Measurements from ENCODE around the gene DCP2. TPM values are rescaled to one million over a fixed set of nuclear protein-coding genes. Genes with fewer than 3 reads are reported as not detected.

DCP2 gene
- polyA plus RNA-seq, 1 donor from 2014 or later: 26.2 TPM

- Histone ChIP-seq H3K36me3 (ENCODE audit: insufficient read depth, low read length) (no peaks in the 10 kb centered on the region), H3K79me2 (replicated peaks; ENCODE audit: insufficient read depth, low read length) (peaks cover under 1% of the 10 kb centered on the region), H3K27me3 (ENCODE audit: insufficient read depth, low read depth, low read length) (no peaks in the 10 kb centered on the region), H3K27ac (ENCODE audit: low read length) (no peak overlapping the region), H3K4me2 (ENCODE audit: low read length) (no peak overlapping the region), H3K4me3 (ENCODE audit: low read length) (no peak overlapping the region), H4K20me1 (ENCODE audit: insufficient read depth) (no peaks in the 10 kb centered on the region), H2AFZ (ENCODE audit: low read depth, low read length) (no peak overlapping the region), H3K9ac (ENCODE audit: low read length) (no peak overlapping the region), H3K9me2 (ENCODE audit: insufficient read depth, low read length) (no peaks in the 10 kb centered on the region), H3K9me3 (ENCODE audit: low read length) (no peaks in the 10 kb centered on the region), H3F3A (ENCODE audit: insufficient read depth, low read length, poor library complexity, severe bottlenecking) (no peaks in the 10 kb centered on the region)
- no peak for TF ChIP-seq CTCF (IDR thresholded peaks at IDR 0.05; ENCODE audit: poor library complexity, severe bottlenecking)
These were observed 3.6 kb upstream of the DCP2 start for GRCh38 chr5:112973036-112973435.

- Histone ChIP-seq H3K9me3 (ENCODE audit: low read length) (no peaks in the 10 kb centered on the region), H3K9me2 (ENCODE audit: insufficient read depth, low read length) (no peaks in the 10 kb centered on the region), H3K4me3 (ENCODE audit: low read length) (no peak overlapping the region), H3K79me2 (replicated peaks; ENCODE audit: insufficient read depth, low read length) (peaks cover 9% of the 10 kb centered on the region), H3K27me3 (ENCODE audit: insufficient read depth, low read depth, low read length) (no peaks in the 10 kb centered on the region), H3K27ac (ENCODE audit: low read length) (no peak overlapping the region), H3K9ac (ENCODE audit: low read length) (no peak overlapping the region), H3K4me2 (ENCODE audit: low read length) (no peak overlapping the region), H3F3A (ENCODE audit: insufficient read depth, low read length, poor library complexity, severe bottlenecking) (no peaks in the 10 kb centered on the region), H2AFZ (ENCODE audit: low read depth, low read length) (no peak overlapping the region), H3K36me3 (ENCODE audit: insufficient read depth, low read length) (no peaks in the 10 kb centered on the region), H4K20me1 (ENCODE audit: insufficient read depth) (no peaks in the 10 kb centered on the region)
- TF ChIP-seq REST (IDR thresholded peaks at IDR 0.05; ENCODE audit: borderline replicate concordance): no peak
- no peak for TF ChIP-seq MXI1 (conservative IDR thresholded peaks at IDR 0.05; ENCODE audit: poor library complexity, severe bottlenecking)
- TF ChIP-seq SMC3 (conservative IDR thresholded peaks at IDR 0.05; ENCODE audit: poor library complexity): no peak
- no peak for TF ChIP-seq TAF1 (IDR thresholded peaks at IDR 0.05; ENCODE audit: low read depth)
- no peak for TF ChIP-seq CTCF (IDR thresholded peaks at IDR 0.05; ENCODE audit: poor library complexity, severe bottlenecking)
- no peak for TF ChIP-seq EP300 (conservative IDR thresholded peaks at IDR 0.05; ENCODE audit: poor library complexity, severe bottlenecking)
- no peak for TF ChIP-seq EZH2 (IDR thresholded peaks at IDR 0.05; ENCODE audit: borderline replicate concordance, insufficient read depth, low read length, poor library complexity, severe bottlenecking)
These were observed 2.7 kb upstream of the DCP2 start for GRCh38 chr5:112973904-112974303.

Measured in neural cell (in vitro differentiated cells).